Upper lobe of left lung (tissue), 6 donors: ENCODE data around the gene SIRT4. TPM values are rescaled to one million over a fixed set of nuclear protein-coding genes. Genes with fewer than 3 reads are reported as not detected.
"Not testable (repeated sequence)": the region's sequence is repeated elsewhere in the genome, so short reads cannot be mapped to it uniquely, and the experiment has no call there.

Experiments used
- ATAC-seq, 2 donors: fragments of 200-7000 bp; cut with Tn5 transposase; one replicate each; pipeline ENCODE4 v1.9.1; 2022; ENCODE audit warnings: mild to moderate bottlenecking in 2 of 2, moderate library complexity in 2 of 2; ENCODE audit not compliant: low FRiP score in 2 of 2
- DNase-seq, 2 donors: peaks; one replicate each; pipeline ENCODE4 v3.0.0-alpha.2; 2019 to 2020
- H3K27ac ChIP-seq, 4 donors: fragments of 200-600 bp; sonication (generic); one replicate each; pipeline ENCODE4 v1.5.1; 2016 to 2019
- H3K27me3 ChIP-seq, 4 donors: fragments of 200-600 bp; sonication (generic); one replicate each; pipeline ENCODE4 v1.5.1; 2017 to 2019
- H3K36me3 ChIP-seq, 4 donors: fragments of 200-600 bp; sonication (generic); one replicate each; pipeline ENCODE4 v1.5.1; 2016 to 2019
- H3K4me1 ChIP-seq, 4 donors: fragments of 200-600 bp; sonication (generic); one replicate each; pipeline ENCODE4 v1.5.1; 2018 to 2019
- H3K4me3 ChIP-seq, 4 donors: fragments of 200-600 bp; sonication (generic); one replicate each; pipeline ENCODE4 v1.5.1; 2017 to 2019; ENCODE audit warnings: mild to moderate bottlenecking in 2 of 4, moderate library complexity in 1 of 4
- H3K9me3 ChIP-seq, 4 donors: fragments of 200-600 bp; sonication (generic); one replicate each; pipeline ENCODE4 v1.5.1; 2018 to 2019
- CTCF ChIP-seq, 6 experiments: fragments of 450-650 bp in 4 of 6; fragments of 200-600 bp in 2 of 6; sonication (generic) in 2 of 6; IDR thresholded peaks; one replicate each; pipeline ENCODE4 v1.5.1; 2016 to 2019; ENCODE audit warnings: antibody characterized with exemption in 6 of 6
- EP300 ChIP-seq, 4 donors: sonication (generic); formaldehyde crosslinking; IDR thresholded peaks; one replicate each; pipeline ENCODE4 v1.5.1; 2017; ENCODE audit warnings: antibody characterized with exemption in 4 of 4, control low read depth in 2 of 4
- POLR2A ChIP-seq, 4 donors: fragments of 450-650 bp; IDR thresholded peaks; one replicate each; pipeline ENCODE4 v1.5.1; 2016 to 2017; ENCODE audit warnings: antibody characterized with exemption in 4 of 4, mild to moderate bottlenecking in 2 of 4
- POLR2AphosphoS5 ChIP-seq, 2 donors: sonication (generic); formaldehyde crosslinking; IDR thresholded peaks; one replicate each; pipeline ENCODE4 v1.5.1; 2017; ENCODE audit warnings: antibody characterized with exemption in 2 of 2
- WGBS, 2 donors: methylation state at CpG; one replicate each; pipeline ENCODE4 v1.1.5; 2017 to 2018; 5-methylcytosine and 5-hydroxymethylcytosine counted together
- total RNA-seq, 6 donors: library from RNA; depleted of rRNA in 4 of 6; stranded (reverse); fragments of >200 nt in 4 of 6; gene quantifications; one replicate each; pipeline versions ENCODE4 v1.1.0 to v1.2.1, GENCODE V29; 2016 to 2021
- donor health status: DM: no; HTN: no; CAD: no; lungs with moderate emphysema.
- donor health status: DM: no; HTN: yes; CAD: no; lungs with severe emphysema.

SIRT4 gene
- total RNA-seq, 6 donors from 2014 or later = 1.00 to 5.2 (median 2.9) TPM

- H3K27ac ChIP-seq, ATAC-seq, H3K4me3 ChIP-seq: not testable (repeated sequence)
Measured at GRCh38 chr12:120335447-120335846, 33.3 kb downstream of the SIRT4 start.

GRCh38 chr12:120336392-120336791 lies 34.3 kb downstream of the SIRT4 start:
- ATAC-seq, H3K4me3 ChIP-seq, H3K27me3 ChIP-seq, DNase-seq, H3K36me3 ChIP-seq, H3K4me1 ChIP-seq, H3K27ac ChIP-seq: not testable (repeated sequence)
- H3K9me3 ChIP-seq = peaks cover 0 to 19% (median under 1%) of the 10 kb centered on the region in 4 donors
- 97 to 100% methylated on average over 2 of the region's 2 CpGs for WGBS, 2 donors

More at GRCh38 chr12:120335447-120335846, 33.3 kb downstream of the SIRT4 start:
- peak in 1 of 2 donors; percentile 84 for DNase-seq
- WGBS, 2 donors = 16 to 19% methylated on average over 12 of the region's 12 CpGs
- not testable (repeated sequence) for H3K27me3 ChIP-seq, H3K4me1 ChIP-seq, H3K36me3 ChIP-seq
- H3K9me3 ChIP-seq = peaks cover 0 to 19% (median under 1%) of the 10 kb centered on the region in 4 donors
- peak; percentile 46 to 72 (median 63) for TF ChIP-seq CTCF (IDR thresholded peaks at IDR 0.05)

GRCh38 chr12:120337730-120338129 lies 35.6 kb downstream of the SIRT4 start:
- 94 to 95% methylated on average over 2 of the region's 2 CpGs for WGBS, 2 donors

GRCh38 chr12:120339256-120339655 lies 37.1 kb downstream of the SIRT4 start:
- WGBS, 2 donors = 66 to 78% methylated on average over 4 of the region's 4 CpGs
- no peak for ATAC-seq
- Histone ChIP-seq H3K4me3 (no peak overlapping the region), H3K27me3 (no peaks in the 10 kb centered on the region), H3K4me1 (peaks cover 0 to 4% (median 2%) of the 10 kb centered on the region in 4 donors), H3K9me3 (peaks cover 0 to 19% (median under 1%) of the 10 kb centered on the region in 4 donors), H3K27ac (no peak overlapping the region), H3K36me3 (no peaks in the 10 kb centered on the region)
- TF ChIP-seq POLR2AphosphoS5 (IDR thresholded peaks at IDR 0.05) (no peak), POLR2A (IDR thresholded peaks at IDR 0.05) (no peak), EP300 (IDR thresholded peaks at IDR 0.05) (no peak), CTCF (IDR thresholded peaks at IDR 0.05) (no peak)
- DNase-seq = no peak

More at GRCh38 chr12:120337730-120338129, 35.6 kb downstream of the SIRT4 start:
- Histone ChIP-seq H3K36me3 (no peaks in the 10 kb centered on the region), H3K27ac (no peak overlapping the region), H3K27me3 (no peaks in the 10 kb centered on the region), H3K4me3 (no peak overlapping the region), H3K9me3 (peaks cover 0 to 19% (median under 1%) of the 10 kb centered on the region in 4 donors), H3K4me1 (peaks cover 0 to 4% (median 2%) of the 10 kb centered on the region in 4 donors)
- no peak for TF ChIP-seq EP300 (IDR thresholded peaks at IDR 0.05)
- TF ChIP-seq CTCF (IDR thresholded peaks at IDR 0.05) = no peak
- TF ChIP-seq POLR2AphosphoS5 (IDR thresholded peaks at IDR 0.05) = no peak
- TF ChIP-seq POLR2A (IDR thresholded peaks at IDR 0.05) = no peak
- no peak for DNase-seq
- no peak for ATAC-seq

- Histone ChIP-seq H3K27ac (no peak overlapping the region), H3K27me3 (no peaks in the 10 kb centered on the region), H3K9me3 (peaks cover 0 to 8% (median under 1%) of the 10 kb centered on the region in 4 donors), H3K4me1 (peaks cover 0 to 13% (median 2%) of the 10 kb centered on the region in 4 donors), H3K36me3 (no peaks in the 10 kb centered on the region), H3K4me3 (no peak overlapping the region)
- no peak for TF ChIP-seq POLR2AphosphoS5 (IDR thresholded peaks at IDR 0.05)
- TF ChIP-seq EP300 (IDR thresholded peaks at IDR 0.05) = no peak
- TF ChIP-seq POLR2A (IDR thresholded peaks at IDR 0.05) = no peak
- TF ChIP-seq CTCF (IDR thresholded peaks at IDR 0.05) = no peak
- no peak for ATAC-seq
- 72 to 73% methylated on average over 19 to 26 of the region's 30 CpGs for WGBS, 2 donors
- DNase-seq = no peak
Measured at GRCh38 chr12:120342175-120343038, 40.3 kb downstream of the SIRT4 start.
